ENCODE results near the gene MEIOB. TPM values are rescaled to one million over a fixed set of nuclear protein-coding genes. Genes with fewer than 3 reads are reported as not detected.
"Not testable (repeated sequence)": the region's sequence is repeated elsewhere in the genome, so short reads cannot be mapped to it uniquely, and the experiment has no call there.

MEIOB gene
- total RNA-seq, 1 donor from 2014 or later = 0.20 TPM

DNA sequence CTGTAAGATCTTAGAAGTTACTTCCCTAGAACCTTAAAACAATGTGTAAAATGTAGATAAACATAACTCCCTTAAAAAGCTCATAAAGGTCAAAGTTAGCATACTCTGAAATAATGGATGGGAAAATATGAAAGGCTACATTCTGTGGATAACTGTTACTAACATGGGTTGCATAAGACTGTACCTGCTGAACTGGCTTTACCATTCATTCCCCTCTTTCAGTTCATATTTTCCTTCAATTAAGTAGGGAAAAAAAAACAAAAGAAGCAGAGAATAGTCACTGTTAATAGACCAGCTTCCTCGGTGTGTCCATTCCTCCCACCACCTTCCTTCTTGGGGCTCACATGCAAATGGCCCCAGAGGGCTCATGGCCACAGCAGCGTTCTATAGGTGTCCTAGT lies 7.5 kb upstream of the MEIOB start:
- DNase-seq (ENCODE audit: low spot score) (no peak), ATAC-seq (no peak)

DNA sequence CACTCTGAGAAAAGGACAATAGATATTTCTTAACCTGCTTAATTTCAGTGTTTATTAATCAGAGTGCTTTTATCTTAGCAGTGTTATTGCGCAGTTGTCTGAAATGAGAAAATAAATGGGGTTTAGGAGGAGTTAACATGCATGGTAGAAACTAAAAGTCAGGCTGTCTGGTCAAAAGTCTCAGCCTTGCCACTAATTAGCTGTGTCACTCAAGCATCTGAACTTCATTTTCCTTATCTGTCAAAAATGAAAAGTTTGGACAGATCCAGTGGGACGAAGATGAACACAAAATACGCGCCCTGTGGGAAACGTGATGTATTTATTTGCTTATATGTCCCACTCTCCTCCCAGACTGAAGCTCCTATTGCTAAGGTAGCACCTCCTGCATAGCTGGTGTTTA lies 6.3 kb upstream of the MEIOB start:
- ATAC-seq = no peak
- DNase-seq (ENCODE audit: low spot score) = no peak

DNA sequence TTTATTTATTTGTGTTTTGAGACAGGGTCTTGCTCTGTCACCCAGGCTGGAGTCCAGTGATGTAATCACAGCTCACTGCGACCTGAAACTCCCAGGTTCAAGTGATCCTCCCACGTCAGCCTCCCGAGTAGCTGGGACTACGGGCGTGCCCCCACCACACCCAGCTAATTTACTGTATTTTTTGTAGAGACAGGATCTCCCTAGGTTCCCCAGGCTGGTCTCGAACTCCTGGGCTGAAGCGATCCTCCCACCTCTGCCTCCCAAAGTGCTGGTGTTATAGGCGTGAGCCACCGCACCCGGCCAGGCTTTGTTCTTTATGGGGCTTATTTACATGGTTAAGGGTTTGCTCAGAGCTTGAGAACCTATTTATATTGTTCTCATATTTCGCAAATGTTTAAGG lies 5.8 kb upstream of the MEIOB start:
- ATAC-seq = no peak
- no peak for DNase-seq (ENCODE audit: low spot score)

DNA sequence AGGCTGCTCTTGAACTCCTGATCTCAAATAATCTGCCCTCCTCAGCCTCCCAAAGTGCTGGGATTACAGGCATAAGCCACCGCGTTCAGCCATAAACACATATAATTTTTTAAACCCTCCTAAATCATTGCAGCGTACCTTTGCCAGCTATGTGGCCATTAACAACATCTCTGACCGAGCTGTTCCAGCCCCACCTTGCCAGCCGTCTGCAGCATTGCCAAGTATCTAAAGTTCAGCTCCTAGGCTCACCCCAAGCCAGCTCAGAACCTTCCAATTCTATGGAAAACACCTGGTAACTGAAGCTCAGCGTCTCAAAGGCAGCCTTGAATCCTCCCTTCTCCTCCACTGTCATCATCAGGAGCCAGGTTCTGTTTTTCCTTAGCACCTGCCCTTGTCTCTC lies 5.1 kb upstream of the MEIOB start:
- DNase-seq (ENCODE audit: low spot score) (peak; percentile 74), ATAC-seq (peak; percentile 85)

DNA sequence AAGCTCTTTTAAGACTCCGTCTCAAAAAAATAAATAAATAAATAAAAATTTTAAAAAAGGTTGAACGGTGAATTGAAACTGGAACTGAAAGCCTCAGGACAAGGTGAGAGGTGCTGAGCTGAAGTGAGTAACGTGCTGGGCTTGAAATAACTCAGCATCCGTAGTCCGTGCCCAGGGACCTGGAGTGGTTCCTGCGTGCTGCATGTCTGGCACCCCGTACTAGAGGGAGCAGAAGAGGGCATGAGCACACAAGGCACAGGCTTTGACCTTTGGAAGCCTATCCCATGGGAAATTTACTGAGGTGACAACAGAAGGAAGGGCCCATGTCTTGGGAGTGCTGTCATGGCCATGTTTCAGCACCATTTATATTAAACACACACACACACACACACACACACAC lies 4.5 kb upstream of the MEIOB start:
- DNase-seq (ENCODE audit: low spot score) (peak; percentile 87), ATAC-seq (peak; percentile 86)

DNA sequence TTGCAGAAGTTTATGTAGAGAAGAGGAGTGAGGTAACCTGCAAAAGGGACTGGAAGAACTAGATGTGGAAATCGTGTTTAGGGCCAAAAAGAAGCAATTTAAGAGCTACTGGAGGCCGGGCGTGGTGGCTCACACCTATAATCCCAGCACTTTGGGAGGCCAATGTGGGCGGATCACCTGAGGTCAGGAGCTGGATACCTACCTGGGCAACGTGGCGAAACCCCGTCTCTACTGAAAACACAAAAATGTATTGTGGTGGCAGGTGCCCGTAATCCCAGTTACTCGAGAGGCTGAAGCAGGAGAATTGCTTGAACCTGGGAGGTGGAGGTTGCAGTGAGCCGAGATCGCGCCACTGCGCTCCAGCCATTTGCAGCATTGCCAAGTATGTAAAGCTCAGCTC lies 4.1 kb upstream of the MEIOB start:
- ATAC-seq; DNase-seq (ENCODE audit: low spot score): not testable (repeated sequence)

DNA sequence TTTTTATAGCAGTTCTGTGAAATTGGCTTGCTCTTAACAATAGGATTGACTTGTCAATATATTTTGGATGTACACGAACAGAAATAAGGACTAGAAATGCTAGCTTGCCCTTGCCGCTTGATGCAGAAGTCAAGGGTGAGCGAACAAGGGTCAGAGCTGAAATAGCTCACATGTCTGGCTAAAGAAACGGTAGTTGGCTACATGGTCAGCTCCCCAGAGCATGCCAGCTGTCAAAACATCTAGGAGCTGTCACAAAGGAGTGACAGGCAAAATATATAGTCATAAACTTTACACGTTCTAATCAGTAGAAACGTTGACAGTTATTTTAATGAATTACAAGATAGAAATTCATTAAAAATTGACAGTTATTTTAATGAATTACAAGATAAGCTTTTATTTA lies 2.9 kb upstream of the MEIOB start:
- DNase-seq (ENCODE audit: low spot score) = peak; percentile 76
- peak; percentile 60 for ATAC-seq

DNA sequence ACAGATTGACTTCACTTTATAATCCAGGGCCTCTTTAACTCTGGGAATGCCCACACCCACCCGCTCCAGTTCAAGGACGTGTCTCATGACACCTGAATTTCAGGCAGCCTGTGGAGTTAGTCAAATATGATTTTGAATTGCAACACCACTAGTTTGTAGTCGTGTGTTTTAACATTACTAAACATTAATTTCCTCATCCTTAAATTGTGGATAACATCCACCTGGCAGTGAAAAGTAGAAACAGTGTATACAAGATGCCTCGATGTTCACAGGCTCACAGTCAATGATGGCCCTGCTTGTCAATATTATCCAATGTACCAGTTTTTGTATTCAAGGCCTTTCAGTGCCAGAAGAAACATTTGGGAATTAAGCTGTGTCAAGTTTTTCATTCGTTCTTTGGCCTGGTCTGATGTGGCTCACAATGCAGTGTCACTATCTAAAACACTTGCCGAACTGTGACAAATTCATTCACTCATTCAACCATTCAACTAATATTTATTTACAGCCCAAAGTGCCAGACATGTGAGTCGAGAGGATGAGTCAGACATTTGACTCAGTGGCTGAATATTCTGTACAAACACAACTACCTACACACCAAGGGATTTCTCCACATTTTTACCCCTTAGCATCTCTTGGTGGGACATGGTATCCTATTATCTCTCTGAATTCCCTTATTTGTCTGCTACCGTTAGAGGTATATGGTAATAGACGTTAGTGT lies 1.4 kb downstream of the MEIOB start:
- ATAC-seq = peak; percentile 83
- DNase-seq (ENCODE audit: low spot score) = peak; percentile 82

DNA sequence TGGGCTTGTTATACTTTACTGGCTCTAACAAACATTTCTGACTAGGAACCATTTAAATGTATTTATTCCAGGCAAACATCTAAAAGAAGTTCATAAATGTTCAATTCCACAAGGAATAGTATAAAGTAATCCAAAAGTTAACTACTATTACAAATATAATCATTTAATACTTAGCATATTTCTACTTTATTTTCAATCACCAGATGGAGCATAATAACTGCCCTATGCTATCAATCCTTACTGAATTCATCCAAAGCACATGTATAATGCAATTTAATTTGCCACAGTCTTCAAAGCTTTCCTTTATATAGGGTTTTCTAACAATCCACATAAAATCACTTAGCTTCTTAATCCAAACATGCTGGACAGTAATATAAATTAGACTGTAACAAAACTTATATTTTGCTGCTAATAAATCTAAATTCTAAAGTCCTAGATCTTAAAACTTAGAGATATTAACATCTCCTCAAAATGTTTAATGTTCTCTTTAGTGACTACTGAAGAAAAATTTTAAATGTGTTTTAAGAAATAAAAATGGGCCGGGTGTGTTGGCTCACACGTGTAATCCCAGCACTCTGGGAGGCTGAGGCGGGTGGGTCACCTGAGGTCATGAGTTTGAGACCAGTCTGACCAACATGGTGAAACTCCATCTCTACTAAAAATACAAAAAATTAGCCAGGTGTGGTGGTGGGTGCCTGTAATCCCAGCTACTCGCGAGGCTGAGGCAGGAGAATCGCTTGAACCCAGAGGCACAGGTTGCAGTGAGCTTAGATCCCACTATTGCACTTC lies 5.9 kb downstream of the MEIOB start:
- ATAC-seq (no peak), DNase-seq (ENCODE audit: low spot score) (peak; percentile 0)

DNA sequence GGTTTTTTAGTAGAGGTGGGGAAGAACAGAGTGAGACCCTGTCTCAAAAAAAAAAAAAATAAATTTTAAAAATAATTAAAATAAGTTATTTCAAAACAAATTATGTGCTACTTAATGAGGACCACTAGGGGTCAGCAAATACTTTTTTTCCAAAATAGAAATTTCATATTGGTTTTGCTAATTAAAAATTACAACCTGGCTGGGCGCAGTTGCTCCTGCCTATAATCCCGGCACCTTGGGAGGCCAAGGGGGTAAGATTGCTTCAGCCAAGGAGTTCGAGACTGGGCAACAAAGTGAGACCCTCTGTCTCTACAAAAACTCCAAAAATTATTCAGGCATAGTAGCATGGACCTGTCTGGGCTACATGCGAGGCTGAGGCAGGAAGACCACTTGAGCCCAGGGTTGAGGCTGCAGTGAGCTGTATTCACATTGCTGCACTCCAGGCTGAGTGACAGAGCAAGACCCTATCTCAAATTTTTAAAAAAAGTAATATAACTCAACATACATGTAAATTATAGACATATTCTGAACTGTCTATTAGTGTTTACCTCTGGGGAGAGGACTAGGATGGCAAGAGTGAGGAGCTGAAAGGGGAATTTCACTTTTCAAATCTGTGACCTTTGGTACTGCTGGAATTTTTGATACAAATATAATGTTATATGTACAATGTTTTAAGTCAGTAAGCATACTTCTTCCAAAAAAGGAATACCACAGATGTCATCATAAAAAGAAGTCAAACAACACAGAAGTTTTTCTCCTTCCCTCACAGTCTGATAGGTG lies 8.1 kb downstream of the MEIOB start:
- DNase-seq (ENCODE audit: low spot score) = no peak
- ATAC-seq = peak; percentile 78

DNA sequence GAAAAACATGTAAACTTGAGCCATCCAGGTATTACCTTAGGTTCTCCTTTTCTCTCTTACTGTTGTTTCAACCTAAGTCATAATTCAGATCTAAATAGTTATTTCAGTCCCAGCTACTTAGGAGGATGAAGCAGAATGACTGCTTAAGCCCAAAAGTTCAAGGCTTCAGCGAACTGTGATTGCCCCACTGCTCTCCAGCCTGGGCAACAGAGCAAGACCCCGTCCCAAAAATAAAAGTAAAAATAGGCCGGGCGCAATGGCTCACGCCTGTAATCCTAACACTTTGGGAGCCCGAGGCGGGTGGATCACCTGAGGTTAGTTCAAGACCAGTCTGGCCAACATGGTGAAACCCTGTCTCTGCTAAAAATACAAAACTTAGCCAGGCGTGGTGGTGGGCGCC lies 9.6 kb downstream of the MEIOB start:
- ATAC-seq (no peak), DNase-seq (ENCODE audit: low spot score) (no peak)

DNA sequence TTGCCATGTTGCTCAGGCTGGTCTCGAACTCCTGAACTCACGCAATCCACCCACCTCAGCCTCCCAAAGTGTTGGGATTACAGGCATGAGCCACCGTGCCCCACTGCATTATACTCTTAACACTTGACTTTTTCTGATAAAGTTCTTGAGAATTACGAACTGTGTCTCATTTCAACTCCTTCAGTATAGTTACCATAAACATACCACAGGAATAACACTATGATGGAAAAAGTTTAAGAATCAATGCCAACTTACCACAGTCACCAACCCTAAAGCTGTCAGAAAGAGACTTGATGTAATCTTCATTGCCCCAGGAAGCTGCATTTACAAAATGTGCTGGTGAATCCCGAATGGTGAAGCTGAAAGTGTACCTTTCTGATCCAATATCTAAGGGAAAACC lies 10.2 kb downstream of the MEIOB start:
- ATAC-seq (no peak), DNase-seq (ENCODE audit: low spot score) (no peak)

DNA sequence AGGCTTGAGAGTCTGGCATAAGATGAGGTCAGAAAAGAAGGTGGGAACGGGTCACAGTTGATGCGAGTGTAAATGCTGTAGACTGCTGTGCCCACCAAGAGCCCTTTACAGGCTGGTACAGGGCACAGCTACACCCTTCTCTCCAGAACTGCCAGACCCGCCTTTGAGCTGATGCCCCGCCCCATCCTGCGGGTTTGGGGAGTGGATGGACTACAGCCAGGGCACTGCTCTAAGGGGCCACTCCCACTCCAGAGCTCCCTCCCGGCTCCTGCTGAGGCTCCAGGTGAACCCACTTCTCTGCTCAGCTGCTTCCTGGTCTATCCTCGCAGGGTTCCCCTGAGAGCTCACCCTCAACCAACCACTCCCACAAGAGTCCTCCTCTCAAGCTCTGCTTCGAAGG lies 12.3 kb downstream of the MEIOB start:
- ATAC-seq = no peak
- DNase-seq (ENCODE audit: low spot score) = no peak

DNA sequence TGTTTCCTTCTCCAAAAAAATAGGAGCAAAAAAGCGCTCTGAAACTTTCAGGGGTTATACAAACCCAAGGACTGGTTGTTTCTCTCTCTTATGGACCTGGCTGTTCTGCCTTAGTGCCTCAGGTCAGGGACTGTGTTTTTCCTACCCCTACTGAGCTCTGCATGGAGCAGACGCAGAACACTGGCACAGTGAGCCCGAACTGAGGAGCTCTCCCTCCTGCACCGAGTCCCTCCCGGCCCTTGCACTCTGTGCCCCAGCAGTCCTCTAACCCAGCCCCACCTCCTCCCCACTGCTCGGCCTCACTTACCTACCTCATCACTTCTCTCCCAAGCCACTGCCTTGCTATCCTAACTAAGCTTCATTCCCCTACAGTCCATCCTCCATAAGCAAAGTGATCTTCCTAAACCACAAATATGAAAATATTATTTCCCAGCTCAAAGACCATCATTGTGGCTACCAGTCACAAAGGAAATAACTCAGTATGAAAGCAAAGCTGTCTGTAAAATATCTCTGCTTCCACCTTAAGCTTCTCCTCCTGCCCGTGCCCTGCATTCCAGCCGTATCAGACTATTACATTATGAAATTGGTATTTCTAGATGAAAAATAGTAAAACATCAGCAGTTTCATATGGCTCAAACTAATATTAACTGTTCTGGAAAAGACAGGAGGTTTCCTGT lies 13.6 kb downstream of the MEIOB start:
- DNase-seq (ENCODE audit: low spot score) (no peak), ATAC-seq (no peak)

DNA sequence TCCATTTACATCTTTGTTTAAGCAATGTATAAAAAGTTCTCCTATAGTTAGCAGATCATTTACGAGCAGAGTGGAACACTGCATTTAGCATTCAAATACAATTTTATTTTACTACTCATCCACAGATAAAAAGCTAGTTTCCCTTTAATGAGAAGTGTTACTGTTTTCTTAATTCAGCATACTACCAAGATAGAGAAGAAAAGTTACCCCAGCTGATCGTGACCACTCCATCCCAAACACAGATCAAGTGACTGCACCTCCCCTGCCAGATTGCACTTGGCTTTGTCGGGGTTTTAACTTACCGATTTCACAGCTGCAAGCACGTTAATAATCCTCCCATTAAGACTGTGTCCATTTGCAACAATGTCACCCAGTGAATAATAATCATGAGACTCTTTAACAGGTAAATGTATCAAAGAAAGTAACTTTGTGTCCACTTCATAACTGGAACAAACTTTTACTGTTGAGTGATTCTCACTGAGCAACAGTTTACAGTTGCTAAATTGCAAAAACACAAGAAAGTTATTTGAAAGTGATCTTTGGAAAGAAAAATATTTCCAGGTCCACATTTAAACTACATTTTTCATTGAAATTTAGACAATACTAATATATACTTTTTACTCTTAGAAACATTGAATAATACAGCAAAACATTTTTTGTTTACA lies 14.4 kb downstream of the MEIOB start:
- DNase-seq (ENCODE audit: low spot score) = no peak
- ATAC-seq = no peak

DNA sequence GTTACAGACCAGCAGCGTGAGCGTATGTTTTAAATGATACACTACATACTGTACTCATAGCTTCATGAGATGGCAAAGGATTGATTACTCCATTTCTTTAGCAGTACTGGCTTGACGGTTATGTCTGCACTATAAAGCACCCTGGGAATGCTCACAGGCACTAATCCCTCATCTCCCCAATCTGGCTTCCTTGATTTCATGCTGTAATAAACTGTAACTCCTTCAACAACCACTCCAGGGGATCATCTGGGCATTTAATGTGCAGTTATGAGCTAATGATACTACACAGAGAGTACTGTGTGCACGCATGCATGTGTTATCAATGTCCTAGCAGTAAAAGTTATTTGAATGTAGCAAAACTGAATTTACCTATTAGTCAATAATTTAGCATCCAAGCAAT lies 20.2 kb downstream of the MEIOB start:
- no peak for DNase-seq (ENCODE audit: low spot score)
- ATAC-seq = no peak

DNA sequence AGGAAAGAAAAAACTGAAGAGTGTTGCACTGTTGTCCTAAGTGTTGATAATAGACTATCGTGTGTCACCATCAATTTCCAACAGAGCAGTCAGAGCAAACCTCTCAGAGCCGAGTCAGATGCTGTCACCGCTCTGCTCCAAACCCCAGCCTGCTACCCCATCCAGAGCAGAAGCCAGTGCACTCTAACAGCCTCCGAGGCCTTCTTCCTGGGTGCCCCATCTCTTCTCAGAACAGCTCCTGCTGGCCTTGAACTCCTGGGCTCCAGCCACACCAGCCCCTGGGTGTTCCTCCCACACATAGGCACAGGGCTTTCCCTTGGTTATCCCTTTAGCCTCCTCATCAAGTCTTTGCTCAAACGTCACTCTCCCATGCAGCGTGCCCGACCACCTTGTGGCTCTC lies 21.0 kb downstream of the MEIOB start:
- ATAC-seq = no peak
- DNase-seq (ENCODE audit: low spot score) = no peak

DNA sequence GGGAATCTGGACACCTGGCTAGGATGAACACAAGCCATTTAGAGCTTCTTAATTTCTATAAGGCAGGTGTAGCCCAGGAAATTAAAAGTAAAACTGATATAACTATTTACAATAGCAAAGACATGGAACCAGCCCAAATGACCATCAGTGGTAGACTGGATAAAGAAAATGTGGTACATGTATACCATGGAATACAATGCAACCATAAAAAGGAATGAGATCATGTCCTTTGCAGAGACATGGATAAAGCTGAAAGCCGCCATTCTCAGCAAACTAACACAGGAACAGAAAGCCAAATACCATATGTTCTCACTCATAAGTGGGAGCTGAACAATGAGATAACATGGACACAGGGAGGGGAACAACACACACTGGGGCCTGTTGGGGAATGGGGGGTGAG lies 25.5 kb downstream of the MEIOB start:
- no peak for ATAC-seq
- no peak for DNase-seq (ENCODE audit: low spot score)

DNA sequence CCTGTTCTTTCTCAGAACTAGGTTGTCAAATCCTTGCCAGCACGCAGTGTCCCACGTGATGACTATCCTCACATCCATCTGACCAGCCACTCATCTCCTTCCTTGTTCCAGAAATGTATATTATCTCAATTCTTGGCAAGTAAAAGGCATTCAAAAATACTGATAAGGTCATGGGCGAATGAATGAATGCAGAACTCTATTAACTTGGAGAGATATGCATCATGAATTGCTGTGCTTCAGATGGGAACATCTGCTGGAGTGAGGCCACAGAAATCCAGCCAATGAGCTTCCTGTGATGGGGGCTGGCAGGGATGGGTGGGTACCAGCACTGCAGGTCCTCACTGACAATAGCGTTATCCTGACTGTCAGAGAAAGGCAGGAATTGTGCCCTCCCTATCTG lies 26.0 kb downstream of the MEIOB start:
- DNase-seq (ENCODE audit: low spot score) (no peak), ATAC-seq (no peak)

DNA sequence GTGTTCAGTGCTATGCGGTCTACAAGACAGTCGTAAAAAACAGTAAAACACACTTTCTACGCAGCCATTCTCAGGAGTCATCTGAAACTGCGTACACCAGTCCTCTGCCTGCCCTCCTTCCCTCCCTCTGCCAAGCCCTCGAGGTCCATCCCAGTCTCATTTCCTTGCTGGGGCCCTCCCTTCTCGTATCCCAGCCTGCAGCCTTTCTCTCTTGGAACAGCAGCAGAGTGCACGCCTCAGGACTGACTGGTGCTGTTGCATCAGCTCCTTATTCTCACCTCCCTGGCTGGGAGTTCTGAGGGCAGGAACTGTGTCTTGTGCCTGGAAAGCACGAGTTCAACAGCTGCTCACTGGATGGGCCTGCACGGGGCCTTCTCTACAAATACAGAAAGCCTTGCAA lies 32.4 kb downstream of the MEIOB start:
- DNase-seq (ENCODE audit: low spot score) (no peak), ATAC-seq (no peak)

DNA sequence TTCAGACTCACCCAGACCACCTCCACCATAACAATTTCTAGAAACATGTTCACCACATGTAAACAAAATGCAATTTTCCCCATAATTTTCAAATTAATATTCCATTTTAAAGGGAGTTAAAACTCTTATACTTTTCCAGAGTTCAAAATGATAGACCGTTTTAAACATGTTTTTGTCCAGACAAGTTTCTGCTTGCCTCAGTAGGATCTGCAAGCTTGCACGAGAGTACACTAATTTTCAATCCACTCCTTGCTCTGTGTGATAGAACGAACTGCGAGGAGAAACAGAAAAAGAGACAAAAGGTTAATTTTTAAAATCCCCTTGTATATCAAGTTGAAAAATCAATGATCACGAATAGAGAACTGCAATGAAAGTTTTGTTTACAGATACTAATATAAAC lies 37.9 kb downstream of the MEIOB start:
- DNase-seq (ENCODE audit: low spot score) (no peak), ATAC-seq (no peak)
